Caco-2 (cell line): Measurements from ENCODE around the gene TRPT1. TPM values are rescaled to one million over a fixed set of nuclear protein-coding genes. Genes with fewer than 3 reads are reported as not detected.

Source experiments
- Bru-seq: library from RNA; stranded (reverse); fragments of 400-500 nt; gene quantifications from one replicate; lab custom pipeline; 2021; lab: Mats Ljungman, UMichigan
- BruChase-seq, 2 experiments: library from RNA; stranded (reverse); fragments of 400-500 nt; gene quantifications; one replicate each; lab custom pipeline; 2021; lab: Mats Ljungman, UMichigan
- BruUV-seq: library from RNA; stranded (reverse); fragments of 400-500 nt; replicated peaks from 2 replicates; lab custom pipeline; 2021; lab: Mats Ljungman, UMichigan
- CTCF ChIA-PET: fragments of 300-600 bp; sonication (Branson Sonifier 250); formaldehyde crosslinking; loops from one replicate; lab custom pipeline; 2022; ENCODE audit warnings: antibody characterized with exemption; lab: Charles Lee
- POLR2A ChIA-PET: fragments of 300-600 bp; sonication (Branson Sonifier 250); formaldehyde crosslinking; loops from one replicate; lab custom pipeline; 2022; ENCODE audit warnings: antibody characterized with exemption; lab: Charles Lee
- DNase-seq, 2 experiments: peaks; one replicate each; pipeline versions ENCODE4 v3.0.0 to v3.0.0-alpha.2; 2020 to 2022
- H3K27me3 ChIP-seq: replicated peaks from 2 replicates; pipeline ENCODE4 v1.6.0; 2011; ENCODE audit warnings: low read length; ENCODE audit not compliant: control insufficient read depth, insufficient read depth
- H3K36me3 ChIP-seq: 2 replicates; pipeline ENCODE4 v1.5.1; 2011; ENCODE audit warnings: low read length; ENCODE audit not compliant: control insufficient read depth, insufficient read depth
- H3K4me1 ChIP-seq: fragments of 250-450 bp; sonication (Bioruptor Pico); 2 replicates; pipeline ENCODE4 v1.5.1; 2020; ENCODE audit warnings: mild to moderate bottlenecking
- H3K4me3 ChIP-seq: 2 replicates; pipeline ENCODE4 v1.5.1; 2011; ENCODE audit warnings: low read depth, mild to moderate bottlenecking, control low read depth, low read length
- H3K9me3 ChIP-seq: fragments of 250-450 bp; sonication (Bioruptor Pico); 2 replicates; pipeline ENCODE4 v1.5.1; 2020; ENCODE audit warnings: mild to moderate bottlenecking, moderate library complexity
- H3K27ac Mint-ChIP-seq: one replicate; pipeline ENCODE4 v1.8.0; 2022; ENCODE audit warnings: mixed read lengths; ENCODE audit not compliant: unreplicated experiment
- H3K27me3 Mint-ChIP-seq: one replicate; pipeline ENCODE4 v1.8.0; 2022; ENCODE audit warnings: mixed read lengths; ENCODE audit not compliant: insufficient read depth, unreplicated experiment
- H3K36me3 Mint-ChIP-seq: one replicate; pipeline ENCODE4 v1.8.0; 2022; ENCODE audit warnings: mild to moderate bottlenecking, mixed read lengths; ENCODE audit not compliant: insufficient read depth, unreplicated experiment
- H3K4me1 Mint-ChIP-seq: one replicate; pipeline ENCODE4 v1.8.0; 2022; ENCODE audit warnings: low read depth, mixed read lengths; ENCODE audit not compliant: unreplicated experiment
- H3K4me3 Mint-ChIP-seq: one replicate; pipeline ENCODE4 v1.8.0; 2022; ENCODE audit warnings: mild to moderate bottlenecking, moderate library complexity, mixed read lengths; ENCODE audit not compliant: unreplicated experiment
- H3K9me3 Mint-ChIP-seq: one replicate; pipeline ENCODE4 v1.8.0; 2022; ENCODE audit warnings: mixed read lengths; ENCODE audit not compliant: unreplicated experiment
- intact Hi-C: fragments of 100-400 bp; cut with micrococcal nuclease; formaldehyde crosslinking; loops from one replicate; pipeline ENCODE4 v1.10.0; 2022; ENCODE audit not compliant: unreplicated experiment
- long read RNA-seq: library from polyadenylated mRNA; stranded (forward); transcript quantifications from one replicate; pipeline ENCODE4 v2.0.0, GENCODE V29; 2022
- total RNA-seq: library from RNA; stranded (reverse); gene quantifications from 2 replicates; pipeline ENCODE4 v1.2.3, GENCODE V29; 2022
- TF ChIP-seq, protein P1 (sequence below), 2 experiments: fragments of 200-600 bp in 1 of 2; IDR thresholded peaks; 1 replicate in 1 of 2; 2 replicates in 1 of 2; pipeline versions ENCODE4 v1.5.1 to v1.8.0; 2011 to 2022; ENCODE audit warnings: antibody characterized with exemption in 1 of 2, control low read depth in 1 of 2, inconsistent platforms in 1 of 2, low read depth in 1 of 2, low read length in 1 of 2, mild to moderate bottlenecking in 1 of 2, moderate library complexity in 1 of 2; ENCODE audit not compliant: insufficient read depth in 1 of 2, severe bottlenecking in 1 of 2, unreplicated experiment in 1 of 2

Gene TRPT1, protein sequence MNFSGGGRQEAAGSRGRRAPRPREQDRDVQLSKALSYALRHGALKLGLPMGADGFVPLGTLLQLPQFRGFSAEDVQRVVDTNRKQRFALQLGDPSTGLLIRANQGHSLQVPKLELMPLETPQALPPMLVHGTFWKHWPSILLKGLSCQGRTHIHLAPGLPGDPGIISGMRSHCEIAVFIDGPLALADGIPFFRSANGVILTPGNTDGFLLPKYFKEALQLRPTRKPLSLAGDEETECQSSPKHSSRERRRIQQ
- total RNA-seq (32.1 and 36.8 TPM in 2 replicates), Bru-seq, nascent RNA (percentile 54 among the genes with signal in this experiment), BruChase-seq, experiment 1, labeled RNA remaining after a 2-hour chase (percentile 60 among the genes with signal in this experiment), BruChase-seq, experiment 2, labeled RNA remaining after a 6-hour chase (percentile 76 among the genes with signal in this experiment)
- long read RNA-seq, transcript TRPT1-203 (7 exons, 865 nt) = minor isoform, 6 of 57 reads
- long read RNA-seq, transcript TRPT1-201 (8 exons, 962 nt) = major isoform, 10 of 57 reads
- long read RNA-seq, partial matches to known transcripts = 9 of 57 reads
- long read RNA-seq, other reads (novel, unspliced or antisense) = 27 of 57 reads

DNA sequence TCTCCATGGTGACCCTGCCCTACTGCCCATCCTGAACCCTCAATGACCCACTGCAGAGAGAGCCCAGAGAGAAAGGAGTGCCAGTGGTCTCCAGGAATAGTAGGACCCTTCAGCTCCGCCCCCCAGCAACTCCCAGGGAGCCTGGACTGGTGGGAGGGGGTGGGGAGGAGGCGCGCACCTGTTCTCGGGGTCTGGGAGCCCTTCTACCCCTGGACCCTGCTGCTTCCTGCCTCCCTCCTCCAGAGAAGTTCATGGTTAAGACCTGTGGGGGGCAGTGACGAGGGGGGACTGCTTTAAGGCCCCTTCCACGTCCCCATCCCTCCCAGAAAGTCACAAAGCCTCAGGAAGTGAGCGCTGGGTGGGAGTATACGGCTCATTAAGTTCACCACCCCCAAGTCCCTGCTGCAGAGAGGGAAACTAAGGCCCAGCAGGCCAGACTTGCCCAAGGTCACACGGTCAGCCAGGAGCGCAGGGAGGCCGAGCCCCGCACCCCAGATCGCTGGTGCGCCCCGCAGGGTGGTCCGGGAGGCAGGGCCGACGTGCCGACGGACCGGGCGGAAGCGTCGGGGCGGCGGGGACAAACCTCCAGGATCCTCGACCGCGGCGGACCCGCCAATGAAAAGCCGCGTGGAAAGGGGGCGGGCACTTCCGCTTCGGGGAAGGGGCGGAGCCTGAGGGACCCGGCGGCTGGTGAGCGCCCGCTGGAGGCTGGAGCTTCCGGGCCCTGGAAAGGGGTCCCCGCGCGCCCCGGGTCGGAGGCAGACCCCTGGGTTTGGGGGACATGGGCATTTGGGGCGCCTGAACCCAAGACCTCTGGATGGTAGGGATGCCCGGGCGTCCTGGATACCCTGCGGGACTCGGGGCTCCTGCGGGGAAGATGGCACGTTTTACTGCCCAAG is at the start of gene TRPT1, which contains the start of gene NUDT22:
TRPT1 (minus strand) TSS at position 579 of the 899 bp plus-strand sequence; CDS start at position 253, 326 bp downstream.
NUDT22 (plus strand) TSS at position 667 of the 899 bp plus-strand sequence. CDS start 379 bp downstream, outside the sequence.
- peaks cover 26% of the 10 kb centered on the region for H3K4me1 ChIP-seq
- no peaks in the 10 kb centered on the region for H3K27me3 Mint-ChIP-seq
- POLR2A ChIA-PET = interaction anchor here (1.0 to 1.3 kb wide), 3 partner anchors 15 to 78 kb away, joined by 4 to 11 read pairs (median 7); partner anchors contain the start of genes FKBP2 and STIP1
- TF ChIP-seq, protein P1, sequence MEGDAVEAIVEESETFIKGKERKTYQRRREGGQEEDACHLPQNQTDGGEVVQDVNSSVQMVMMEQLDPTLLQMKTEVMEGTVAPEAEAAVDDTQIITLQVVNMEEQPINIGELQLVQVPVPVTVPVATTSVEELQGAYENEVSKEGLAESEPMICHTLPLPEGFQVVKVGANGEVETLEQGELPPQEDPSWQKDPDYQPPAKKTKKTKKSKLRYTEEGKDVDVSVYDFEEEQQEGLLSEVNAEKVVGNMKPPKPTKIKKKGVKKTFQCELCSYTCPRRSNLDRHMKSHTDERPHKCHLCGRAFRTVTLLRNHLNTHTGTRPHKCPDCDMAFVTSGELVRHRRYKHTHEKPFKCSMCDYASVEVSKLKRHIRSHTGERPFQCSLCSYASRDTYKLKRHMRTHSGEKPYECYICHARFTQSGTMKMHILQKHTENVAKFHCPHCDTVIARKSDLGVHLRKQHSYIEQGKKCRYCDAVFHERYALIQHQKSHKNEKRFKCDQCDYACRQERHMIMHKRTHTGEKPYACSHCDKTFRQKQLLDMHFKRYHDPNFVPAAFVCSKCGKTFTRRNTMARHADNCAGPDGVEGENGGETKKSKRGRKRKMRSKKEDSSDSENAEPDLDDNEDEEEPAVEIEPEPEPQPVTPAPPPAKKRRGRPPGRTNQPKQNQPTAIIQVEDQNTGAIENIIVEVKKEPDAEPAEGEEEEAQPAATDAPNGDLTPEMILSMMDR (IDR thresholded peaks at IDR 0.05; ENCODE audit: insufficient read depth in 1 of 2, low read depth in 1 of 2, low read length in 1 of 2, severe bottlenecking in 1 of 2, unreplicated experiment in 1 of 2) = peak; percentile 28 to 29
- H3K27ac Mint-ChIP-seq = peak within 1 kb of the TSS; percentile 39
- H3K9me3 ChIP-seq = no peaks in the 10 kb centered on the region
- intact Hi-C loops = no loop called here
- CTCF ChIA-PET = interaction anchor here (0.6 to 1.5 kb wide), 5 partner anchors 21 to 365 kb away, joined by 3 to 7 read pairs (median 5); partner anchors contain the start of gene ESRRA
- no peaks in the 10 kb centered on the region for H3K4me1 Mint-ChIP-seq
- no peaks in the 10 kb centered on the region for H3K9me3 Mint-ChIP-seq
- H3K4me3 Mint-ChIP-seq = peak within 1 kb of the TSS; percentile 81
- H3K36me3 ChIP-seq = no peaks in the 10 kb centered on the region; the same call in 1 of the 2 replicates
- H3K27me3 ChIP-seq = no peaks in the 10 kb centered on the region
- H3K36me3 Mint-ChIP-seq = peaks cover 23% of the 10 kb centered on the region
- BruUV-seq = TSS peak; percentile 41
- peak; percentile 82 to 92 for DNase-seq
- peak within 1 kb of the TSS; percentile 99 for H3K4me3 ChIP-seq

DNA sequence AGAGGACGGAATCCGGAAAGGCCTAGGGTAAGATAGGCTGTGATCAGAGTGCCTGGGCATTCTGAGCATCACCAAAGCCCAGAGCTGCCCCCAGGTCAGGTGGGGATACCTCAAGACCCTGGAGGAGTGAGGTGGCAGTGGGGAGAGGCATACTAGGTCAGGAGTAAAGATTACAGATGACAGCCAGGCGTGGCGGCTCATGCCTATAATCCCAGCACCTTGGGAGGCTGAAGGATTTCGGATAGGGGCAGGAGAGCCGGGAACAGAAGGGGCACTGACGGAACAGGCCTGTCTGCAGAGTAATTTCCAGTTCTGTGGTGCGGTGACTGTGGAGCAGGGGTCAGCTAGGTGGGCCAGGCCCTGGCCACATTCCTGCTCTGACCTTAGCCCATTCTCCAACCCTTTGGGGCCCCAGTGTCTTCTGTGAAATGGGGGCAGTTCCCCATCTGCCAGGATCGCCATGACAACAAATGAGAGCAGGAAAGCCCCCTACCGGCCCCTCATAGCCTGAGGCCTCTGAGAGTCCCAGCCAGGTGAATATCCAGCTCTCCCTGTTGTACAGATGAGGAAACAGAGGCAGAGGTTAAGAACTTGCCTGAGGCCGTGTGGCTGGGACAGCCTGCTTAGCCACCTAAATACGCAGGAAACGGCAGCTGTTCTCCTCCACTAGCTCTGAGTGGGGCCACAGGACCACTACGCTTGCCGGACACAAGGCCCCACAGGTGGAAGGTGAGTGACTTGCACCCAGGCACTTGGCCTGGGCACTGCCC is 49.2 kb upstream of the TRPT1 start:
- Mint-ChIP-seq H3K36me3 (peaks cover 39% of the 10 kb centered on the region), H3K4me3 (no peak overlapping the region), H3K9me3 (no peaks in the 10 kb centered on the region), H3K4me1 (no peaks in the 10 kb centered on the region), H3K27ac (no peak overlapping the region), H3K27me3 (no peaks in the 10 kb centered on the region)
- ChIA-PET CTCF (interaction anchor here (0.6 to 1.8 kb wide), 3 partner anchors 26 to 33 kb away, joined by 4 to 5 read pairs (median 5); partner anchors contain the start of gene ESRRA), POLR2A (no interaction called here)
- TF ChIP-seq, protein P1 (IDR thresholded peaks at IDR 0.05; ENCODE audit: insufficient read depth in 1 of 2, low read depth in 1 of 2, low read length in 1 of 2, severe bottlenecking in 1 of 2, unreplicated experiment in 1 of 2) = no peak
- intact Hi-C loops = no loop called here
- no peak overlapping the region for H3K4me3 ChIP-seq
- H3K9me3 ChIP-seq = no peaks in the 10 kb centered on the region
- no peak for DNase-seq
- no peaks in the 10 kb centered on the region for H3K27me3 ChIP-seq
- H3K36me3 ChIP-seq = peaks cover 2% of the 10 kb centered on the region
- BruUV-seq = no TSS peak
- peaks cover 6% of the 10 kb centered on the region for H3K4me1 ChIP-seq
